ENCODE measurements around the gene CDH13.
"Not testable (repeated sequence)": the region's sequence is repeated elsewhere in the genome, so short reads cannot be mapped to it uniquely, and the experiment has no call there.

The CDH13 gene

DNA sequence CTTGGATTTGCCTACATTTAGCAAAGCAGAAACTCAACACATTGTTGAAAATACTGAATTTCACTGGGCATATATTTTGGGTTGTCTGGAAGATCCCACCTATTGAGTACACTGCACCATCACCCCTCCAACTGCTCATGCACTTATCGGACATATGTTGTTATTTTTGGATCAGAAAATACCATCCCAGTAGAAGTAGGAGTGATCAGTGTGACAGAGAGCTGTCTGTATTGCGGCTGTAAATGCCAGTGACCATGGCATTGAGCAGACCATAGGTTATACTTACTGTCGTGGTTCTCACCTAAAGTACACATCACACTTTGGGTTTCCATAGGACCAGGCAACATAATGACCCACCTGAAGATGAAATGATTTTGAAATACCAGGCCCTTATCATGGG, 264.7 kb downstream of the CDH13 start:
- no peak for DNase-seq (ENCODE audit: low spot score)

DNA sequence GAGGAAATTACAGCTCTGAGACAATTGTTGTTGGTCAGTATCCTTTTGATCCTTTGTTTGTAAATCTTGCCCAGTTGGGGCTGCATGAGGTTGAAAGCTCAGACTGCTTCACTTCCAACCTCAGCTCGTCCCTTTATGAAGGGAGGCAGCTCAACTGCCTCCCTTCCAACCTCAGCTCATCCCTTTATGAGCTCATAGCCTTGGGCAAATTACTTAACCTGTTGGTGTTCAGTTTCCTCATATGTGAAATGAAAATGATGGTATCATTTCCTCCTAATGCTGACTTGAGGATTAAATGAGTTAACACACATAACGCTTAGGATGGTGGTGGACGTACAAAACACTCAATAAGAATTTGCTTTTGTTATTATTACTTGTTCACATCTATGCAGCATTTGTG, 265.1 kb downstream of the CDH13 start:
- DNase-seq (ENCODE audit: low spot score), result no peak

DNA sequence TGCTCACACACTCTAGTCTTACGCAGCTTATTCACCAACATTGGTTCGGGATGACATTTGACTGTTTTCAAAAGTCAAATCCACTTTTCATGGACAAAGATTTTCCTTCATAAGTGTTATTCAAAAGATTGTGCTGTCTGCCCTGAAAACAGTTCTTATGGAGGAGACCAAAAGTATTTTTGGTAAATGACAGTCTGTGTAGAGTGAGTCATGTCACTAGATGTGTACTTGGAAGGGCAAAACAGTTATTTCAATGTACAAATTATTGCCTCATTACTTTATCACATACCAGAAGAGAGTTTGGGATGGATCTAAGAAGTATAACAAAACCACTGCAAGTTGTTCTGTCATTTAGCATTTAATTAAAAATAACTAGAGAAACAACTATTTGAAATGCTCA, 265.6 kb downstream of the CDH13 start:
- DNase-seq (ENCODE audit: low spot score), result no peak

DNA sequence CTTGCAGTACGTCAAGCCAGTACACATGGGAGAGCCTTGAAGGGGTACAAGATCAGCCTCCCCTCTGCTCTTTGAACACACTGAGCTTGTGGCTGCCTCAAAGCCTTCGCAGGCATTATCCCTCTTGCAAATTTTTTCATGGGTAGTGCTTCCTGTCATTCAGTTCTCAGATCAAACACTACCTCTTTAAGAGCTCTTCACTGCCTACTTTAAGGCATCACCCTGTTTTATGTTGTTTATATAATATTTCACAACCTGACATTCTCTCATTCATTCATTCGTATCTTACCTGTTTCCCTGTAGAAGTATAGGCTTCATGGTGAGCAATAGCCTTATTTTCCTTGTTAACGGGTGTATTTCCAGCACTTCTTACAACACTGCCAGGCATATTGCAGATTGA, 269.1 kb downstream of the CDH13 start:
- DNase-seq (ENCODE audit: low spot score), result no peak

DNA sequence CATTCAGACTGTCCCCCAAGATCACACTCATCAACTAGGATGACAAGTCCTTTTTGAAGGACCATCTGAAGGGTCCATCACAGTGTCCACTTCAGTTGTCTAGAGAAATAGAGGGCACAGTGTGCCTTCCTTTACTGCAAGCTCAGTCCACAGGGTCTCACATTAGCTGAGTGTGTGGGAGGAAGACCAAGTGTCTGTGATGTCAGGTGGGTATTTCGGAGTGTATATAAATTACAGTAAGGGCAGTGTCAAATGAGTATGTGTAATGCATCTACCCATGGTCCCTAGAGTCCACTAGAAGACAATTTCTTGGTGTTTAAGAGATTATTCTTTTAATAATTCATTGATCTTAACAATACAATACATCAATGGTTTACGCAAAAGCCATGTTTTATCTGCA, 272.2 kb downstream of the CDH13 start:
- DNase-seq (ENCODE audit: low spot score), result no peak

DNA sequence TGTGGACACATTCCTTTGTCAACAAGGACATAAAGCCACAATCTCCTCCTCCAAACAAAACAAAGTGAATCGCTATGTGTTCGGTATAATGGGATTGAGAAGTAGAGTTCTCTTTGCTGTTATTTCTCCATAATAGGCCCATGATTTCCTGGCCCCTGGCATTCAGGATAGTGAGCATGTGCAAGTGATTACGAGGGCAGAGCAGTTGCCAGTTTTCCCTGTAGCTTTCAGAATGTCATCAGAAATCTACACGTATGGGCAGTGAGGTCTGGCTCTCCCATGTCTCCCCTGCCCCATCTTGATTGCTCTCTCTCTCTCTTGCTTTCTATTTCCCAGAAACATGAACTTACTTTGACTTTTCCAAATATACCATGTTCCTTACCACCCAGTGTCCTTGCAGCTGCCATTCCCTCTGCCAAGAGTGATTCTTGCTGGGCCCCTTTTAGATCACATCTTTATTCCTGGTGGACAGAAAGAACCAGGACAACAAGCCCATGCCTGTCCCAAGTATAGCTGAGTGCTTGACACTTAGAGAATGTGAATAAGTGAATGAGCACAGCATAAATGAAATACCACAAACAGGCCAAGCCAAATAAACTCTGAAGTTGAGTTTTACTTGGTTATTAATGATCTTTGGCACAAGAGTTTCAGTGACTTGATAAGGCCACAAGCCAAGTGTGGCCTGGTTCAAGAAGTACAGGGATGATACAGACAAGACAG, 273.1 kb downstream of the CDH13 start:
- no peak for DNase-seq (ENCODE audit: low spot score)

GRCh38 chr16:82900559-82900958, 273.8 kb downstream of the CDH13 start:
- DNase-seq (ENCODE audit: low spot score), result no peak

- DNase-seq (ENCODE audit: low spot score), result no peak
Measured at GRCh38 chr16:82911925-82912324, 285.2 kb downstream of the CDH13 start.

DNA sequence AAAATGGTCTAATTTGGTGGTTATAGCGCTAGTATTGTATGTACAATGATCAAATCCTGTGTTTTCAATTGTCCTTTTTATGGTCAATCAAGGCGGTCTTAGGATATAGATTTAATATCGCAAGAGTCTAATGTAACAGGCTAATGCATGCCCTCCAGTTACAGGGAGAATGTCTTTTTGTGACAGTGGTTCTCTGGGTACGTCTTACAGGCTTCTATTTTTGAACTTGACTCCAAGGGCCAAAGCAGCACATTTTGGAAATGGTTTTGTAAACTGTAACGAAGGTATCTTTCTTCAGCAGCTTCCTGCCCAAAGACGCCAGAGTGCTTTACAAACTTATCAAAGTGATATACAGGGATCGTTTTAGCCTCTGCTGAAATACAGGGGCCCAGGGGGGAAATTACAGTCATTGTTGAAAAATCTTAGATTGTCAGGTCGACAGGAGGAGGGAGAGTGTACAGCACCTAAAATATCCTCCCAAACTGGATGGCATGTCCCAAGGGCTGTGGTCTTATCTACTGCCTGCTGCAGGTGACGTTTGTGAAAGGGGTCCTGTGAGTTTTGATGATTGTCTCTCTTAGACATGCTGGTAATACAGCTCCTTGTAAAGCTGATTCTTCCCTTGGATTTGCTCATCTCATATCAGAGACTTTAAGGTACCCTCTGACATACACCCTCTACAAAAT, 288.5 kb downstream of the CDH13 start:
- DNase-seq (ENCODE audit: low spot score), result no peak

GRCh38 chr16:82917886-82918595, 291.3 kb downstream of the CDH13 start:
- DNase-seq (ENCODE audit: low spot score), result no peak

DNA sequence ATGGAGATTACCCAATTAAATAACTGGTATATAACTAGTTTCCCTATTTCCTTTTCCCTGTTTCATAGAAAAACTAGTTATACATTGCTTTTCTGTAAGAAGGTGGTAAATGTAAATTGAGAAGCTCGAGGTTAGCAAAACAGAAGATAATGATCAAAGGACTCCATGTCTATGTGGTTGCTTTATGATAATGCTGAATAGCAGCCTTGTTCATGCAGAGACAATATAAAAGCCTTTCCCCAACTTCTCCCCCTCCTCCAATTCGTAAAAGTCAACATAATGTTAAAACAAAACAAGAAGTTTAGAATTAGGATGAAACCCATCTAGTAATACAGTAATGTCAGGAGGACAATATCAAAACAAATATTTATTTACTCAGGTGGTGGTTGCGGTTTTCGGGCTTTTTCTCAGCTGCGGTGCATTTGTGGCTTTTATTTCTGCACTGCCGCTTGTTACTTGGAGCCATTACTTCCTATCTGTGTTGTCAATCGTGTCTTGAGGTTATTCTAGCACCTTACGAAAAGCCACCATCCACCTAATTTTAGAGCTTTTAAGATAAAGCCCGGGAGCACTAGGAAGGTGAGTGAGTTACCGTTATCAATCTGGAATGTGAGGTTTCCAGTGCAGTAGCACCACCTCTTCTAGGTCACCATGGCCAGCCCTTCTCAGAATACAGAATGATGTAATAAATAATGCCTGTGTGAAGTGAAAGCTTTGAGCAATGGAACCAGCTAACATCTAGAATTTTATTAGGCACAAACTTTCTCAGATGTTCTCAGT, 297.5 kb downstream of the CDH13 start:
- DNase-seq (ENCODE audit: low spot score), result peak; percentile 5

DNA sequence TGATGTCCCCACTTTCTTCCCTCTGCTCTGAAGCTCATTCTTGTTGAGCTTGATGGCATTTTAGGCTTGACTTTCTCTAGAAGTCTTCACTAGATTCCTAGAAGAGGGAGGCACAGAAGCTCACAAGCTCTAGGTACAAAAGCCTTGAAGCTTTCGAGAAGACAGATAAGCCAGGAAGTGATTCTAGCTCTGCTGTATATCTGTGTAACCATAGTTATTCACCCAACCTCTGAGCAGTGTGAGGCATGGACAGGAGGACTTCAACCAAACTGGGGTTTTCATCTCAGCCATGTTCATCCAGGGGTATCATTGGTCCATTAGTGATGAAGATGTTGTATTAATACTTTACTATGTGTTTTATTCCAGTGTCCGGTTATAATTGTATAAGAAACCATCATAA, 299.7 kb downstream of the CDH13 start:
- DNase-seq (ENCODE audit: low spot score), result no peak

DNA sequence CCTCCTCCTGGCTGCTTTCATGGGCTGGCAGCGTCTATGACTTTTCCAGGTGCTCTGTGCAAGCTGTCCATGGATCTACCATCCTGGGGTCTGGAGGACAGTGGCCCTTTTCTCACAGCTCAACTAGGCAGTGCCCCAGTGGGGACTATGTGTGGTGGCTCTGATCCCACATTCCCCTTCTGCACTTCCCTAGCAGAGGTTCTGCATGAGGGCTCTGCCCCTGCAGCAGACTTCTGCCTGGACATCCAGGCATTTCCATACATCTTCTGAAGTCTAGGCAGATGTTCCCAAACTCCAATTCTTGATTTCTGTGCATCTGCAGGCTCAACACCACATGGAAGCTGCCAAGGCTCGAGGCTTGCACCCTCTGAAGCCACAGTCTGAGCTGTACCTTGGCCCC, 307.2 kb downstream of the CDH13 start:
- DNase-seq (ENCODE audit: low spot score), result not testable (repeated sequence)

DNA sequence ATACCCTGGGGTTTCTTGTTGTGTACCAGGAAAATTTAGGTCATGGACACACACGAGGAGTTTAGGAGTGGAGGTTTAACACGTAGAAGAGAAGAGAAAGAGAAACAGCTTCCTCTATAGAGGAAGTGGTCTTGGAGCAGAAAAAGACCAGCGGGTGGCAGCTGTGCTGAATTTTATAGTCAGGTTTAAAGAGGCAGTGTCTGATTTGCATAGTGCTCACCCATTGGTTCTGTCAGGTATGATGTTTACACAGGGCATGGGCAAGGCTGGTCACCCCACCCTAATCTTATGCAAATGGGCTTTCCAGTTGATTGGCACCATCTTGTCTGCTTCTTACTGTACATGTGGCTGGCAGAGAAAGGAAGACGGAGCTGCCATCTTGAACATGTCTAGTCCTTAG, 309.0 kb downstream of the CDH13 start:
- no peak for DNase-seq (ENCODE audit: low spot score)

- DNase-seq (ENCODE audit: low spot score), result no peak
Measured at GRCh38 chr16:82936941-82937551, 310.3 kb downstream of the CDH13 start.

GRCh38 chr16:82937926-82938520, 311.3 kb downstream of the CDH13 start:
- no peak for DNase-seq (ENCODE audit: low spot score)

DNA sequence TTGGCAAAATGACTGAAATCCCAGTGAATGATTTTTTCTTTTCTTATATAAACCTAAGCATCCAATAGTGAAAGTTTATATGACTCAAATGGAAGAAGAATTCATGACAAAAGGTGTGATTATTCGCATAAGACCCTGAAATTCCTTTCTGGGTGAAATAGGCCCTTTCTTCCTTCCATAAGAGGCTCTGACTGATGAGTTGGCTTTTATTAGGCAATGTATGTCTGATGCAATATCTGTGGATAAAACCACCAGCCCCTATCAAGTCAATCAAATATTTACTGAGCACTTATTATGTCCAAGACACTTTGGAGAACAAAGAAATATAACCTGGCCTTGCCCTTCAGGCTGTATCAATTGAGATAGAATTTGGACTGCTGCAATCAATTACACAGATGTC, 316.6 kb downstream of the CDH13 start:
- no peak for DNase-seq (ENCODE audit: low spot score)

DNA sequence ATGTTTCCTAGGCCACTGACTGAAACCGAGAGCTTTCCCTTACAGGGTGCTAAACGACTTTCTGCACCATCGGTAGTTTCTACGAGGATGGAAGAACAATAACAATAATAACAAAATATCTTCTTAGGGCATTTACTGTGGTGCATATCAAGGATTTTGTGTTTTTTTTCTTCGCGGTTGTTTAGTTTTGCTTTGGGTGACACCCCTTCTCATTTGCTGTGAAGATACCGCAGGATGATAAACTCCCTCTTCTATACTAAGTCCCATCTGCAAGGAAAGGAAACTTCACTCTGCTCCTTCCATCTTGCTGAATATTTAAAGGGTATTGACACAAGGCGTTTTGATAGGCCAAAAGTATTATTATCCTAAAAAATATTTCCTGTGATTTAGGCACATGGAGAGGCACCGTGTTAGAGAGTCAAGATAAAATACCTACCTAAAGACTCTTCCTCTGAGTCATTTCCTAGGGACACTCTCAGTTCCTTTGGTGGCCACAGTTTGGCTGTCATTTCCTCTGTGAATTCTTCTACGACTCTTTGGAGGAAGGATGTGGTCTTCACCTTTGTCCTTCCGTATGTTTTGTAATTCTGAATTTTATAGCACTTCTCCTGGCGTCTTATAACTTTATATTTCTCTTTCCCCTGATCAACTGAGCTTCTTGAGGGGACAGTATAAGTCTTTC, 318.8 kb downstream of the CDH13 start:
- DNase-seq (ENCODE audit: low spot score), result no peak

DNA sequence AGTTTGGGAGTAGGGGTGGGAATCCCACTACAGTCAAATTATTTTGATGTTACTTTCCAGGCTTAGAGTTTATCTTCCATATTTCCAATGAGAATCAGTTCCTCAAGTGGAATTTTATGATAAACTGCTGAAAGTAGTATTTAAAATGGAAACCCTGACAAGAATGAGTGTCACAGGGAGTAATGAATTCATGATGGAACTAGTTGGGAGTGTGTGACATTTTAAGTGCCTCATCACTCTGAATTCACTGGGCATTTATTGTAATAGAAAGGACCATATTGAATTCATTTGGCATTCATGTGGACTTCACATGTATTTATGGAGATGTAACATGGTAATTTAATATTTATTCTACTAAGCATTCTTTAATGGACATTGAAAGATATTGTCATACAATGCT, 320.9 kb downstream of the CDH13 start:
- no peak for DNase-seq (ENCODE audit: low spot score)

DNA sequence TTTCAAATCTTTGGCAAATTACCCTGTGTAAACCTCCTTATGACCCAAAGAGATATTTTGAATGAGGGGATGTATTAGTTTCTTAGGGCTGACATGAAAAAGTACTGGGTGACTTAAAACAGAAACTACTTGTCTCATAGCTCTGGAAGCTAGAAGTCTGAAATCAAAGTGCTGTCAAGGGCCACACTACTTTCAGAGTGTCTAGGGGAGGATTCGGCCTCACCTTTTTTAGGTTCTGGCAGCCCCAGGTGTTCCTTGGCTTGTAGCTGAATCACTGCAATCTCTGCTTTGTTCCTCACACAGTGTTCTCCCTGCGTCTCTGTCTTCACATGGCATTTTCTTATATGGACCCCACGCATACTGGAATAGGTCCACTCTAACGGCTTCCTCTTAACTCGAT, 322.2 kb downstream of the CDH13 start:
- DNase-seq (ENCODE audit: low spot score), result no peak

- no peak for DNase-seq (ENCODE audit: low spot score)
Measured at GRCh38 chr16:82953517-82953916, 326.7 kb downstream of the CDH13 start.

All from globus pallidus (tissue), 1 donor.